ENCODE data around the gene CYB561. TPM values are rescaled to one million over a fixed set of nuclear protein-coding genes. Genes with fewer than 3 reads are reported as not detected.

The CYB561 gene
- total RNA-seq, 1 donor from 2014 or later, result 9.0 TPM

DNA sequence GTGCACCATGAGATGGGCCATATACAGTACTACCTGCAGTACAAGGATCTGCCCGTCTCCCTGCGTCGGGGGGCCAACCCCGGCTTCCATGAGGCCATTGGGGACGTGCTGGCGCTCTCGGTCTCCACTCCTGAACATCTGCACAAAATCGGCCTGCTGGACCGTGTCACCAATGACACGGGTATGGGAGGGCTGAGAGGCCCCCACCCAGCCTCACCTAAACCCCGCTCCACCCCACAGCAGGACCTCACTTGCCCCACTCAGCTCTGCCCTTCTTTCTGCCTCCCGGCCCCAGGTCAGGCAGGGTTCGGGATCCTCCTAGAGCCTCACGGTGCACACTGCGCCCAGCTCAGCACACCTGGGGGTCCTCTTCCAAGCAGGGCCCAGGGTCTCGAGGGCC lies 36.4 kb upstream of the CYB561 start:
- H3K27ac ChIP-seq (replicated peaks), result no peak overlapping the region
- TF ChIP-seq, protein P1, sequence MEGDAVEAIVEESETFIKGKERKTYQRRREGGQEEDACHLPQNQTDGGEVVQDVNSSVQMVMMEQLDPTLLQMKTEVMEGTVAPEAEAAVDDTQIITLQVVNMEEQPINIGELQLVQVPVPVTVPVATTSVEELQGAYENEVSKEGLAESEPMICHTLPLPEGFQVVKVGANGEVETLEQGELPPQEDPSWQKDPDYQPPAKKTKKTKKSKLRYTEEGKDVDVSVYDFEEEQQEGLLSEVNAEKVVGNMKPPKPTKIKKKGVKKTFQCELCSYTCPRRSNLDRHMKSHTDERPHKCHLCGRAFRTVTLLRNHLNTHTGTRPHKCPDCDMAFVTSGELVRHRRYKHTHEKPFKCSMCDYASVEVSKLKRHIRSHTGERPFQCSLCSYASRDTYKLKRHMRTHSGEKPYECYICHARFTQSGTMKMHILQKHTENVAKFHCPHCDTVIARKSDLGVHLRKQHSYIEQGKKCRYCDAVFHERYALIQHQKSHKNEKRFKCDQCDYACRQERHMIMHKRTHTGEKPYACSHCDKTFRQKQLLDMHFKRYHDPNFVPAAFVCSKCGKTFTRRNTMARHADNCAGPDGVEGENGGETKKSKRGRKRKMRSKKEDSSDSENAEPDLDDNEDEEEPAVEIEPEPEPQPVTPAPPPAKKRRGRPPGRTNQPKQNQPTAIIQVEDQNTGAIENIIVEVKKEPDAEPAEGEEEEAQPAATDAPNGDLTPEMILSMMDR (IDR thresholded peaks at IDR 0.05; ENCODE audit: borderline replicate concordance), result no peak
- intact Hi-C loops (cut with micrococcal nuclease), result loop anchor here (5.0 kb wide), 1 partner anchor 55 kb away; no protein-coding TSS in a partner anchor
- DNase-seq, result no peak
- no peak overlapping the region for H3K4me3 ChIP-seq
- no peaks in the 10 kb centered on the region for H3K9me3 ChIP-seq (replicated peaks)
- no peaks in the 10 kb centered on the region for H3K36me3 ChIP-seq
- H3K27me3 ChIP-seq (ENCODE audit: low read depth), result peaks cover 11% of the 10 kb centered on the region
- H3K4me1 ChIP-seq, result peaks cover 21% of the 10 kb centered on the region

DNA sequence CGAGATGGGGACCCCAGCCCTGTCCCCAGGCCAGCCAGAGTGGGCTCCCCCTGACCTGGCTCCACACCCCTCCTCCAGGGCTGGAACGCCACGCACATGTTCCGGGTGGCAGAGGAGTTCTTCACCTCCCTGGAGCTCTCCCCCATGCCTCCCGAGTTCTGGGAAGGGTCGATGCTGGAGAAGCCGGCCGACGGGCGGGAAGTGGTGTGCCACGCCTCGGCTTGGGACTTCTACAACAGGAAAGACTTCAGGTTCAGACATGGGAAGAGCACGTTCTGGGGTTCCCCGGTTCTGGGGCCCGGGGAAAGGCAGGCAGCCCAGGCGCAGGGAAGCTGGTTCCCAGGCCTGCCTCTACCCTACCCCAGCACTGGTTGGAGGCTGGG lies 35.4 kb upstream of the CYB561 start:
- no peak for DNase-seq
- TF ChIP-seq, protein P1 (IDR thresholded peaks at IDR 0.05; ENCODE audit: borderline replicate concordance), result no peak
- H3K36me3 ChIP-seq, result no peaks in the 10 kb centered on the region
- peaks cover 11% of the 10 kb centered on the region for H3K27me3 ChIP-seq (ENCODE audit: low read depth)
- H3K27ac ChIP-seq (replicated peaks), result no peak overlapping the region
- peaks cover 30% of the 10 kb centered on the region for H3K4me1 ChIP-seq
- H3K9me3 ChIP-seq (replicated peaks), result no peaks in the 10 kb centered on the region
- intact Hi-C loops (cut with micrococcal nuclease), result loop anchor here (5.0 kb wide), 1 partner anchor 54 kb away; no protein-coding TSS in a partner anchor
- no peak overlapping the region for H3K4me3 ChIP-seq

DNA sequence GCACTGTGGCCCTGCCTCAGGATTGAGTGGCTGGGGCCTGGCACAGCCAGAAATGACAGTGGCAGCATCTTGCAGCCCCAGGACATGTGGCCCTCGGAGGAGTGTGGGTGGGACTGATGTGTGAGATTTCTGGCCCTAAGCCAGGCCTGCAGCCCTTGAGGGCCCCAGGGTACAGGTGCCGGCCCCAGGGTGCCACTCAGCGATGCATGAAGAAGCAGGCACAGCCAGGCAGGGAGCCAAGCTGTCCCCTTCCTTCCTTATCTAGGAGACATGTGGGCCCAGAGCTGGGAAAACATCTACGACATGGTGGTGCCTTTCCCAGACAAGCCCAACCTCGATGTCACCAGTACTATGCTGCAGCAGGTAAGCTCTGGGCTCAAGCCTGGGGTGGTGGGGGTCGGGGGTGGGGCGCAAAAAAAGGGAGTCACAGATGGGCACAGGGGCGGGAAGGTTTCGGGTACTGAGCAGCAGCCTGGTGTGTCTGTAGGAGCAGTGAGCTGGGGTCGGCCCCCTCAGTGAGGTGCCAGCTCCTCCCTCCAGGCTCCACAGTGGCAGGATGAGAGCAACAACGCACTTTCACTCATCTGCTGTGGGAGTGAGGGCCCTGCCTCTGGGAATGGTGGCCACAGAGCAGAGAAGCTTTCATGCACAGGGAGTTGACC lies 34.9 kb upstream of the CYB561 start:
- TF ChIP-seq, protein P1 (IDR thresholded peaks at IDR 0.05; ENCODE audit: borderline replicate concordance), result no peak
- Histone ChIP-seq H3K36me3 (no peaks in the 10 kb centered on the region), H3K4me1 (peaks cover 35% of the 10 kb centered on the region), H3K27me3 (ENCODE audit: low read depth) (peaks cover 11% of the 10 kb centered on the region), H3K9me3 (replicated peaks) (no peaks in the 10 kb centered on the region), H3K4me3 (no peak overlapping the region), H3K27ac (replicated peaks) (no peak overlapping the region)
- DNase-seq, result no peak
- intact Hi-C loops (cut with micrococcal nuclease), result loop anchor here (5.0 kb wide), 1 partner anchor 54 kb away; no protein-coding TSS in a partner anchor

DNA sequence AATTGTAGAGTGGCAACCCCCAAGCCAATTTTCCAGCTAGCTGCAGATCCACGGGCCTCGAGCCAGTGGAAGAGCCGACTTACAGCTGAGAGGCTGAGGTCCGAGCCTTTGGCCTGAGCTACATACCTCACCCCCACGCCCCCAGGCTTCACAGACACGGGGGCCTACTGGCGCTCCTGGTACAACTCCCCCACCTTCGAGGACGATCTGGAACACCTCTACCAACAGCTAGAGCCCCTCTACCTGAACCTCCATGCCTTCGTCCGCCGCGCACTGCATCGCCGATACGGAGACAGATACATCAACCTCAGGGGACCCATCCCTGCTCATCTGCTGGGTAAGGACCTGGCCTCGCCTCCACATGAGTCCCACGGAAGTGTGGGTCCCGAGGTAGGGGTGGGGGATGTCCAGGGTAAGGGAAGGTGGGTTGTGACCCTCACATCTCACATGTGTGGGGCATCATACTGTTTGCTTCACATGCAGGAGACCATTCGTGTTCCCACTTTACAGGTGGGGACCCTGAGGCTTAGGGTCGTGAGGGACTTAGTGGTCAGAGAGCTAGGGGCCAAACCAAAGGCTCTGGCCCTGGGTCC lies 34.2 kb upstream of the CYB561 start:
- Histone ChIP-seq H3K9me3 (replicated peaks) (no peaks in the 10 kb centered on the region), H3K4me1 (peaks cover 42% of the 10 kb centered on the region), H3K27me3 (ENCODE audit: low read depth) (peaks cover 11% of the 10 kb centered on the region), H3K4me3 (no peak overlapping the region), H3K36me3 (no peaks in the 10 kb centered on the region), H3K27ac (replicated peaks) (no peak overlapping the region)
- no peak for DNase-seq
- TF ChIP-seq, protein P1 (IDR thresholded peaks at IDR 0.05; ENCODE audit: borderline replicate concordance), result no peak
- intact Hi-C loops (cut with micrococcal nuclease), result loop anchor here (5.0 kb wide), 1 partner anchor 53 kb away; no protein-coding TSS in a partner anchor

DNA sequence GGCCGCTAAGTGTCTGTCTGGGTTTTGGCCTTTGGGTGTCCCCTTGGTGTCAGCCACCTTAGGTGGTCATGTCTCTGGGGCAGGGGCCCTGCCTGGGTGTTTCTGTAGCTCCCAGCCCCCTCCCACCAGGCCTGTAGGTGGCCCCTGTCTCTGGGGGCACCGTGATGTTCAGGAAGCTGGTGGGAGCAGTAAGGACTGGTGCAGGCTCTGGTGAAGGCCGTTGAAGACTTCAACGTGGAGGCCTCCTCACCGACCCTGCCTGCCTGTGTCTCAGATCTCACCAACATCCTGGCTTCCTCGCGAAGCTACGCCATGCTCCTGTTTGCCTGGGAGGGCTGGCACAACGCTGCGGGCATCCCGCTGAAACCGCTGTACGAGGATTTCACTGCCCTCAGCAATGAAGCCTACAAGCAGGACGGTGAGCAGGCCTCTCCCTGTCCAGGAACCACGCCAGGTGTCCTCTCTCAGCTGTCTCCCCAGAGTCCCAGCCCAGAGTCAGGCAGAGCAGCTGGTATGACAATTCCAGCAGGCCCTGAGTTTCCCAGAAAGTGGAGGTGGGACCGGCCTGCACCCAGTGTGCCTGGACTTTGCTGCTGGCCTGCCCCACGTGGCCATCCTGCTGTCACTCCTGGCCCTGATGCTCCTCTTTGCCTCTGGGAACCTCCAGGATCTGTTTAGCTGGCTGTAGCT lies 33.5 kb upstream of the CYB561 start:
- H3K4me1 ChIP-seq, result peaks cover 49% of the 10 kb centered on the region
- H3K4me3 ChIP-seq, result no peak overlapping the region
- no peak overlapping the region for H3K27ac ChIP-seq (replicated peaks)
- TF ChIP-seq, protein P1 (IDR thresholded peaks at IDR 0.05; ENCODE audit: borderline replicate concordance), result no peak
- intact Hi-C loops (cut with micrococcal nuclease), result loop anchor here (5.0 kb wide), 1 partner anchor 52 kb away; no protein-coding TSS in a partner anchor
- no peak for DNase-seq
- H3K36me3 ChIP-seq, result no peaks in the 10 kb centered on the region
- no peaks in the 10 kb centered on the region for H3K9me3 ChIP-seq (replicated peaks)
- peaks cover 11% of the 10 kb centered on the region for H3K27me3 ChIP-seq (ENCODE audit: low read depth)
